ENCODE measurements around the gene AKT1S1. TPM values are rescaled to one million over a fixed set of nuclear protein-coding genes. Genes with fewer than 3 reads are reported as not detected.
A peak's percentile ranks its signal among the peaks of the same experiment; 100 is the strongest.

Gene AKT1S1
- total RNA-seq, 1 experiment from 2014 or later, result 64.6 TPM

DNA sequence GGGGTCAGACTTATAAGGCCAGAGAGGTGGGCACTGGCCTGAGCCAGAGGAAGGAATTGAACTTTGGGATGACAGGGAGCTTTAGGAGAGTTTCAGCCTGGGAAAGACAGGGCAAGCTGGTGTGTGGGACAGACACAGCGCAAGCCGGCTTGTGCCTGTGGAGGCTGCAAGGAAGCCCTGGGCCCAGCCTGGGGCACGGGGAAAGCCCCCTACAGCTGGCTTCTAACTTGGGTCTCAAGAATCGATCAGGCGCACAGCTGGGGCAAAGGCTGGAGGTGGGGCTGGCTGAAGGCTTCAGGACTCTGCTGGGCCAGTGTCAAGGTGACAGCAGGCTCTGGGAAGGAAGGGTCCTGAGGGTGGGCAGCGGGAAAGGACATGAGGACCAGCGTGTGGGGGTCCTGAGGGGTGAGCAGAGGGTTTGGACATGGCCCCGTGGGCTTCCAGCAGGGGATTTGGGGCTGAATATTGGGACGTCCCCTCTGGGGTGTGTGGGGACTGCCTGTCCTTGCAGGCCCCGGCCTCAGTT is 23.2 kb downstream of the AKT1S1 start:
- H3K27me3 Mint-ChIP-seq (ENCODE audit: insufficient read depth, unreplicated experiment), result no peaks in the 10 kb centered on the region
- H3K36me3 Mint-ChIP-seq (ENCODE audit: insufficient read depth, unreplicated experiment), result peaks cover 80% of the 10 kb centered on the region
- Histone ChIP-seq H3K4me1 (peaks cover 14% of the 10 kb centered on the region), H3K9me3 (no peaks in the 10 kb centered on the region), H3K4me3 (ENCODE audit: low read depth, low read length) (no peak overlapping the region), H3K27me3 (replicated peaks; ENCODE audit: control insufficient read depth, insufficient read depth, low read length) (no peaks in the 10 kb centered on the region), H3K36me3 (ENCODE audit: control insufficient read depth, insufficient read depth, low read length) (peaks cover 10% of the 10 kb centered on the region)
- intact Hi-C loops (cut with micrococcal nuclease; ENCODE audit: unreplicated experiment), result loop anchor here (5.0 kb wide), 2 partner anchors 37 to 87 kb away; partner anchors contain the start of genes AP2A1 and MED25
- peaks cover 13% of the 10 kb centered on the region for H3K9me3 Mint-ChIP-seq (ENCODE audit: unreplicated experiment)
- POLR2A ChIA-PET, result interaction anchor here (1.1 kb wide), 1 partner anchor 23 kb away, joined by 3 read pairs; the partner anchor contains the start of genes AKT1S1 and TBC1D17
- CTCF ChIA-PET, result no interaction called here
- BruUV-seq (replicated peaks), result no TSS peak
- H3K27ac Mint-ChIP-seq (ENCODE audit: unreplicated experiment), result no peak overlapping the region
- TF ChIP-seq, protein P1, sequence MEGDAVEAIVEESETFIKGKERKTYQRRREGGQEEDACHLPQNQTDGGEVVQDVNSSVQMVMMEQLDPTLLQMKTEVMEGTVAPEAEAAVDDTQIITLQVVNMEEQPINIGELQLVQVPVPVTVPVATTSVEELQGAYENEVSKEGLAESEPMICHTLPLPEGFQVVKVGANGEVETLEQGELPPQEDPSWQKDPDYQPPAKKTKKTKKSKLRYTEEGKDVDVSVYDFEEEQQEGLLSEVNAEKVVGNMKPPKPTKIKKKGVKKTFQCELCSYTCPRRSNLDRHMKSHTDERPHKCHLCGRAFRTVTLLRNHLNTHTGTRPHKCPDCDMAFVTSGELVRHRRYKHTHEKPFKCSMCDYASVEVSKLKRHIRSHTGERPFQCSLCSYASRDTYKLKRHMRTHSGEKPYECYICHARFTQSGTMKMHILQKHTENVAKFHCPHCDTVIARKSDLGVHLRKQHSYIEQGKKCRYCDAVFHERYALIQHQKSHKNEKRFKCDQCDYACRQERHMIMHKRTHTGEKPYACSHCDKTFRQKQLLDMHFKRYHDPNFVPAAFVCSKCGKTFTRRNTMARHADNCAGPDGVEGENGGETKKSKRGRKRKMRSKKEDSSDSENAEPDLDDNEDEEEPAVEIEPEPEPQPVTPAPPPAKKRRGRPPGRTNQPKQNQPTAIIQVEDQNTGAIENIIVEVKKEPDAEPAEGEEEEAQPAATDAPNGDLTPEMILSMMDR (IDR thresholded peaks at IDR 0.05; ENCODE audit: insufficient read depth in 1 of 2, low read depth in 1 of 2, low read length in 1 of 2, severe bottlenecking in 1 of 2, unreplicated experiment in 1 of 2), result no peak
- DNase-seq, result no peak
- peak overlapping the region; percentile 82 for H3K4me3 Mint-ChIP-seq (ENCODE audit: unreplicated experiment)
- H3K4me1 Mint-ChIP-seq (ENCODE audit: low read depth, unreplicated experiment), result peaks cover 17% of the 10 kb centered on the region

DNA sequence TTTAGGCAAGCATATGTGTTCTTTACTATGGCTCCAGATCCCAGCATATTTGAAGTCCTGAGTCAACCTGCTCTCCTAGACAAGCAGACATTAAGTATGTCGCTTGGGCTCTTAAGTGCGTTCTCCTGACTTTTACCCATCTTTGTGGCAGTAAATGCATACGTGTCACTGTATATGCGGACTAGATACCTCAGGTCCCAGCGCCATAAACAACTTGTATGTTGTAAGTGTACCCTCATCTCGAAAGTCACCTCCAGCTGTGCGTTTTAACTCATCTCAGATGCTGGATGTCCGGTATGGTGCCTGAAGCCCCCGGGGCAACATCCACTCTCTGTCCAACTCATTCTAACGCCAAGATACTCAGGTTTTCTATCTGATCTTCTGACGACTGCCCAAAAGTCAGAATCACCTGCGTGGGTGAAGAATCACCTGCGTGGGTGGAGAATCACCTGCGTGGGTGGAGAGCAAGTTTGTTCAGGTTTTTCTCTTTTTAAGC is 24.5 kb downstream of the AKT1S1 start:
- H3K36me3 Mint-ChIP-seq (ENCODE audit: insufficient read depth, unreplicated experiment), result peaks cover 71% of the 10 kb centered on the region
- BruUV-seq (replicated peaks), result TSS peak; percentile 63
- Histone ChIP-seq H3K27me3 (replicated peaks; ENCODE audit: control insufficient read depth, insufficient read depth, low read length) (no peaks in the 10 kb centered on the region), H3K36me3 (ENCODE audit: control insufficient read depth, insufficient read depth, low read length) (peaks cover 10% of the 10 kb centered on the region), H3K9me3 (no peaks in the 10 kb centered on the region), H3K4me3 (ENCODE audit: low read depth, low read length) (peak overlapping the region; percentile 73; the same call in 1 of the 2 replicates), H3K4me1 (peaks cover 14% of the 10 kb centered on the region)
- CTCF ChIA-PET, result no interaction called here
- H3K27ac Mint-ChIP-seq (ENCODE audit: unreplicated experiment), result peak overlapping the region; percentile 97
- H3K27me3 Mint-ChIP-seq (ENCODE audit: insufficient read depth, unreplicated experiment), result no peaks in the 10 kb centered on the region
- DNase-seq, result no peak
- peak overlapping the region; percentile 82 for H3K4me3 Mint-ChIP-seq (ENCODE audit: unreplicated experiment)
- POLR2A ChIA-PET, result no interaction called here
- TF ChIP-seq, protein P1 (IDR thresholded peaks at IDR 0.05; ENCODE audit: insufficient read depth in 1 of 2, low read depth in 1 of 2, low read length in 1 of 2, severe bottlenecking in 1 of 2, unreplicated experiment in 1 of 2), result no peak
- peaks cover 16% of the 10 kb centered on the region for H3K9me3 Mint-ChIP-seq (ENCODE audit: unreplicated experiment)
- intact Hi-C loops (cut with micrococcal nuclease; ENCODE audit: unreplicated experiment), result loop anchor here (5.0 kb wide), 2 partner anchors 35 to 85 kb away; partner anchors contain the start of genes AP2A1 and MED25
- peaks cover 17% of the 10 kb centered on the region for H3K4me1 Mint-ChIP-seq (ENCODE audit: low read depth, unreplicated experiment)

DNA sequence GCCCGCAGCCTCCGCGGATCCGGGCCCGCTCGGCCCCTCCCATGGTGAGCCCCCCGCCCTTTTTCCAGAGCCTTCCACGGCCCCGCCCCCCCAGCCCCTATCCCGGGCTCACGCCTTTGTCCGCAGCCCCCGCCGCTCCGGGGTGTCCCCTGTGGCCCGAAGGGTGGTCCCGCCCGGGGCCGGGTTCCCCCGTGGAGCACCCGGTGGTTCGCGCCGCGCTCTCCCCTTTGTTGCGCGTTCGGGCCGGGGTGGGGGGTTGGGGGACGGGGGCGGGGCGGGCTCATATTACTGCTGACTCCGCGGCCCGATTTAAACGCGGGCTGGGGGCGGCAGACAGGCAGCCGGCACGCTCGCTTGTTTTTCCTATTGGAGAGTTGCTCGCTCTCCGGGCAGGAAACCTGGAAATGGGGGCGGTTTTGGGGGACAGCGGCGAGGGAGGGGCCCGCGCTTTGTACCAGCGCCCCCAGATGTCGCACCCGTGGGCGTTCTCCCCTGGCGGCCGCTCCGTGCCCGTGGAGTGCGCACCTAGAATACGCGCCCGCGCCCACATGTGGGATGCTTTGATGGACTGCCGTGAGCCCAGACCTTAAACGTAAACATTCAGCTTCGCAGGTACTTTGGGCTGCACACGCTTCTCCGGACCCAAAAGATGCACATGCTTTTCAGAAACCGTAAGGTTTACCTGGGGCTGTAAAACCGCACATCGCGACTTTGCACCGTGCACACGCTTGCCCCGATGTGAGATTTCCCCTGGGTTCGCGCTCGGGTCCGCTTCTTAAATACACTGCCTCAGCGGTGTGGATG is 25.5 kb downstream of the AKT1S1 start:
- H3K36me3 ChIP-seq (ENCODE audit: control insufficient read depth, insufficient read depth, low read length), result peaks cover 6% of the 10 kb centered on the region
- peak overlapping the region; percentile 73 for H3K4me3 ChIP-seq (ENCODE audit: low read depth, low read length)
- intact Hi-C loops (cut with micrococcal nuclease; ENCODE audit: unreplicated experiment), result loop anchor here (5.0 kb wide), 2 partner anchors 34 to 84 kb away; partner anchors contain the start of genes AP2A1 and MED25
- H3K4me1 ChIP-seq, result peaks cover 14% of the 10 kb centered on the region
- H3K9me3 Mint-ChIP-seq (ENCODE audit: unreplicated experiment), result peaks cover 16% of the 10 kb centered on the region
- H3K27me3 ChIP-seq (replicated peaks; ENCODE audit: control insufficient read depth, insufficient read depth, low read length), result no peaks in the 10 kb centered on the region
- CTCF ChIA-PET, result no interaction called here
- H3K4me3 Mint-ChIP-seq (ENCODE audit: unreplicated experiment), result peak overlapping the region; percentile 82
- TF ChIP-seq, protein P1 (IDR thresholded peaks at IDR 0.05; ENCODE audit: insufficient read depth in 1 of 2, low read depth in 1 of 2, low read length in 1 of 2, severe bottlenecking in 1 of 2, unreplicated experiment in 1 of 2), result no peak
- peak overlapping the region; percentile 97 for H3K27ac Mint-ChIP-seq (ENCODE audit: unreplicated experiment)
- peak in 1 of 2 experiments; percentile 59 for DNase-seq
- H3K27me3 Mint-ChIP-seq (ENCODE audit: insufficient read depth, unreplicated experiment), result no peaks in the 10 kb centered on the region
- no peaks in the 10 kb centered on the region for H3K9me3 ChIP-seq
- peaks cover 67% of the 10 kb centered on the region for H3K36me3 Mint-ChIP-seq (ENCODE audit: insufficient read depth, unreplicated experiment)
- BruUV-seq (replicated peaks), result no TSS peak
- H3K4me1 Mint-ChIP-seq (ENCODE audit: low read depth, unreplicated experiment), result peaks cover 17% of the 10 kb centered on the region
- POLR2A ChIA-PET, result interaction anchor here (1.5 to 1.7 kb wide), 2 partner anchors 17 to 211 kb away, joined by 5 to 17 read pairs; no protein-coding TSS in a partner anchor
